Stimulated activated CD4-positive, alpha-beta T cell treated with anti-CD3 and anti-CD28 coated beads, Interleukin-1b, Interleukin-23, amount 100 ng/mL, for 4 hours (primary cell): ENCODE measurements around the gene MOGAT3.
A peak's percentile ranks its signal among the peaks of the same experiment; 100 is the strongest.

Source experiments
- DNase-seq, 2 donors: peaks; one replicate each; pipeline ENCODE4 v3.0.0-alpha.2; 2020; ENCODE audit warnings: low read depth in 2 of 2

MOGAT3 gene

DNA sequence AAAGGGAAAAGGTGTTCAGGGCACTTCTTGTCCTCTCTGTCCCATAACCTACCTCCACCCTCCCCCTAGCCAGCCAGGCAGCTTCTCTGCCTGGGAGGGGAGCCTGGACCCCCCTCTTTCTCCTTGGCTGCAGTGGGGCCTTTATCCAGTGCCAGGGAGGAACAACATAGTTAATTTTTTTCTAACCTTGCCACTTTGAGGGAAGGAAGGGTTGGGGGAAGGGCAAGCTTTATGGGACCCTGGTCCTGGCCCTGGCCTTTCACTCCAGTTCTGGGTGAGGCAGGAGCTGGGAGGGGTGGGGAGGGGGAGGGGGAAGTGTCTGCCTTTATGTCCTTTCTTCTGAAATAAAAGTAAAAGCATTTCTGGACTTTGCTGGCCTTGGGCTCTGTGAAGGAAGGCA is 39.9 kb downstream of the MOGAT3 start:
- no peak for DNase-seq

DNA sequence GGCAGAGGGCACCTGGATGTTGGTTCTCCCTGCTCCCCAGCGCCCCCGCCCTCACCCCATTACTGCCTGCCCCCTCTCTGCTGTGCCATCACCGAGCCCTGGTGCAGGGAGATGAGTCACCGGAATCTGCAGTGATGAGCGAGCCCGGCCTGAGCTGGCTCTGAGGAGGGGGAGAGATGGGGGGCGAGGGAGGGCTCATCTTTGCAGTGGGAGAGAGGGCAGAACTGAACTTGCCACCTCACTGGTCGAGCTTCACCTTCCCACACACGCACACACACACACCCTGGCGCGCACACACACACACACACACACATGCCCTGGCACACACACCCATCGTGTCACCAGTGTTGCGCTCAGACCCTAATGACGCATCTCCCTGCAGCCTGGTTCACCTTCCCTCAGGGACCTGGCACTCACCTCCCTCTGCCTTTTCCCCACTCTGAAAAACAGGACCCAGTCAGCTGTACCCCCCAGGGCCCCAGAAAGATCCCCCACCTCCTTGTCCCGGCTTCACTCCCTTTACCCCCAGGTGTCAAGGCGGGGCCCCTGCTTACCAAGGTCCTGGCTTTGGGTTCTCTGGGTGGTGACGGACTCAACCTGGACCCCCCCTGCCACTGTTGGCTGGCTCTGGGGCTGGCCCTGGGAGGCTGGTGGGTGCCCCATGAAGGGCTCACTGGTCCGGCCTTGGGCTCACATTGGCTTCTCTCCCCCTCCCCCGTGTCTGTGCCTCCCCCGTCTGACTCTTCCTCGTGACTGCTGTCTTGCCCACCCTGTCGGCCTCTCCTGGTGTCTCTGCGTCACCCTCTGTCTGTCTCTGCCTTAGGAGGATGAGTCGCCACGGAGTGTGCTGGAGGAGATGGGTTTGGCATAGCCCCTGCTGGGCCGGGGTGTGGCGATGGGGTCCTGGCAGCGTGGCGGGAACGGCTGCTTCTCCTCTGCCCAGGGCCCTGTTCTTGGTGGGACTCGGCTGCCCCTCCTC is 40.9 kb downstream of the MOGAT3 start:
- no peak for DNase-seq

DNA sequence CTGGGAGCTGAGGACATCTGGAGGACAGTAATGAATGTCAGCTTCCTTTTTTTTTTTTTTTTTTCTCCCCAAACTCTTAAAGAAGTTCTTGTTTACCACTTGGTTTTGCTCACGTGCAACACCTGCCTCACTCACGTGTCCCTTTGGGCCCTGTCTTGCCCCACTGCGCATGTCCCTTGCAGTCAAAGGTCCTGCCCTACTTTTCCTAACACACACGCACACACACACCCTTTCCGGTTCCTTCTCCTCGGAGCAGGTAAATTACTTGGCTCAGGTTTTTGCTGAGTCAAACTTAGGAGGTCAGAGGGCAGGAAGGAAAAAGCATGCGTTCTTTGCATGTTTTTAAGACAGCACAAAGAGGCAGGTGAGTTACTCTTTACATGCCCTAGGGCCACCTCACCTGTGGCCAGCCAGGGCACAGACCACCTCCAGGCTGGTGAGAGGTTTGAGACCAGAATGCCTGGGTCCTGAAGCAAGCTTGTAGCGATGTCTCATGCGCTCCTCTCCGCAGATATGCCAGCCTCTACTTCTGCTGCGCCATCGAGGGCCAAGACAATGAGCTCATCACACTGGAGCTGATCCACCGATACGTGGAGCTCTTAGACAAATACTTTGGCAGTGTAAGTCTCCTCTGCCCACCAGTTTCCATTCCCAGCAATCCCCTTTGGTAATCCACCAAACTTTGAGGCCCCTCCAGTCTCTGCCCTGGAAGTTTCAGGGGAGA is 43.8 kb downstream of the MOGAT3 start:
- DNase-seq = no peak

DNA sequence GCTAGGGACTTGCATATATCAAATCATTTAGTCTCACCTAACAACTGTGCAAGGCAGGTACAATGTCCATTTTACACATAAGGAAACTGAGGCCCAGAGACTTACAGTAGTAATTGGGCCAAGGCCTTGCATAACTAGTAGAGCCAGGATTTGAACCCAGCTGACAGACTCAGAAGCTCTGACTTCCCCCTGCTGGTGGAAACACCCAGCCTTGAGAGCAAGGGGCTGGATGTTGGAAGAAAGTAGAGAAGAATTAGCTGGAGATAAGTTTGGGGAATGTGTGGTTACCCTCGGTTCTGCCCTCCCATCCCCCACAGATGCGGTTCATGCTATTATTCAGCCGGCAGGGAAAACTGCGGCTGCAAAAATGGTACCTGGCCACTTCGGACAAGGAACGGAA is 44.6 kb downstream of the MOGAT3 start:
- no peak for DNase-seq

DNA sequence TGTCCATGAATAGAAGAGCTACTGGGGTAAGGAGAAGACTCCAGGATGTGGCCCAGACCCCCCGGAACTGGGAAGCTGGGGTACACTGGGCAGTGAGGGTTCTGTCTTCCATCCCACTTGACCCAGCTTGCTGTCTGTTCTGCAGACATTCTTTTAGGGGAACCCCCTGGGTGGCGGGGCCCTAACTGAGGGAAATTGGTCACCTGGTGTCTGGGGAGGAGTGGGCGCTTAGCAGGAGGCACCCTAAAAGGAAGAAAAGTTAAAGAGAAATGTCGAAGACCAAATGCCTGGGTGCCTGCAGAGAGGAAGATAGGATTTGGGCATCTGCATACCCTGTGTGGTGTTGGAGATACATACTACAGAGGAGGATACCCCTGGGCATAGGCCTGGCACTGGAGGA is 45.5 kb downstream of the MOGAT3 start:
- DNase-seq = no peak

DNA sequence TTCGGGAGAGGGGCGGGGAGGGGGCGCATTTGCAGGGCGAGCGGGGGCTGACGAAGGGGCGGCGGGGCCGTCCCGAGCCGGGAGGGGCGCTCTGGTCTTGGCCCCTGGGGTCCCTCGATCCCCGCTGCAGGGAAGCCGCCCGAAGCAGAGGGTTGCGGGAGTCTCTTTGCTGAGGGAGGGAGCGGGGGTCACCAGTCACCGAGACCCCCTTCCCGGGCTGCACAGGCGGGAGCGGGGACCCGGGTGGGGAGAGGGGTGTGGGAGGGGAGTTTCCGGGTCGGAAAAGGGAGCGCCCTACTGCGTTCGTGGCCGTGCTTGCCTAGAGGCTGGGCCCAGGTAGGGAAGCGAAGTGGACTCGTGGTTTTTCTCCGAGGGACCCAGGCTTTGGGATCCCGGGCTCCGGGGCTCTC is 46.1 kb downstream of the MOGAT3 start:
- DNase-seq = no peak

DNA sequence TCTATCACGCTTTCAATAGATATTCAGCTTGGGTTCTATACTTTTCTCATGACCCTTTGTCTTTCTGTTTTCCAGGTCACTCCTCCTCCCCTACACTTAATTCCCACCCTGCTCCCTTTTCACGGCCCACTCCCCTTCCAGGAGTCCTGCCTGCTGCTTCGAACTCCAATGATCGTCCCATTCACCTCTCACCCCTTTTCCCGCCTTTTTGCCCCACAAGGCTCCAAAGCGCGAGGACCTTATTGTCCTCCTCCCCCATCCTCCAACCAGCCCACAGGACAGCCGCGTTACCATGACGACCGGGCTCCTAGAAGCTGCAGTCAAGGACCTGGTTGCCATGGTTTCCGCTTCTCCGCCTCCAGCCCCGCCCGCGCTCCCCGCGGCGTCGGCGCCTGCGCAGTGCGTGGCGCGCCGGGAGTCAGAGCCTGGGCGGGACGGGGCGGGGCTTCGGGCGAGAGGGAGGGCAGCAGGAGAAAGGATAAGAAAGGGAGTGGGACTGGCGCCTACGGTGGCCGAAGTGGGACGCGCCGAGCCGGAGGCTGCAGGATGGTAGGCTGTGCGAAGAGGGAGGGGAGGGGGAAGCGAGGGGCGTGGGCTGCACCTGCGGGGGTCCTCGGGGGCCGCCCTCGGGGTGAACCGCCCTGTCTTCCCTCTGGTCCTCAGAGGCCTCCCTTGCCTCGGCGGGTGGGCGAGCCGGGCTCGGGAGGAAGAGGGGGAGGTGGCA is 46.7 kb downstream of the MOGAT3 start, which contains the start of gene AP1S1:
Gene AP1S1 (plus strand): TSS at position 508 of the 724 bp plus-strand sequence. CDS start 39 bp downstream, at position 547.
- peak; percentile 94 for DNase-seq

DNA sequence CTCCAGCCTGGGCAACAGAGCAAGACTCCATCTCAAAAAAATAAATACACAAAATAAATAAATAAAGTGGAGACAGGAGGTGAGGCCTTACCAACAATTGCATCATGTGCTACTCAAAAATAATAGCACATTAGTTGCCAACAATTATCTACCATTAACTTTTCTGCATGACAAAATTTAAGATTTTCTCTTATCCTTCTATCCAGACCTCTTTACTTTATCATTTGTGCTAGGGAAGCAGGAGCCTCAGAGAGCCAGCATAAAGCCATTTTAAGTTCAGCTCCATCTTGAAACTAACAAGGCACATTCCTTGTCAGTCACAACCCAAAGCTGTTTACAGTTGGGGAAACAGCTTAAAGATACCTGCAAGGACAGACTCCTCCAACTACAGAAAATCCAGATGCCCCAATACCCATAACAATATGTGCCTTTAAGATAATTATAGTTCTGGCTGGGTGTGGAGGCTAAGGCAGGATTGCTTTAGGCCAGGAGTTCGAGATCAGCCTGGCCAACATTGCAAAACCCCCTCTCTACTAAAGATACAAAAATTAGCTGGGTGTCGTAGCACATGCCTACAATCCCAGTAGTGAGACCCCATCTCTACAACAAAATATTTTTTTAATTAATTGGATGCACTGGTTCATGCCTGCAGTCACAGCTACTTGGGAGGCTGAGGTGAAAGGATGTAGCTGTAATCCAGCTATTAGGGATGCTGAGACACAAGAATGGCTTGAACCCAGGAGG is 48.8 kb downstream of the MOGAT3 start:
- DNase-seq = no peak
